K562 (cell line): Measurements from ENCODE around the gene RIOX2. TPM values are rescaled to one million over a fixed set of nuclear protein-coding genes. Genes with fewer than 3 reads are reported as not detected.

Experiments
- ARID4B ChIP-seq: sonication (generic); formaldehyde crosslinking; IDR thresholded peaks from 2 replicates; pipeline ENCODE4 v1.8.0; 2022; ENCODE audit warnings: mild to moderate bottlenecking, missing genetic modification reagents
- CEBPB ChIP-seq: fragments of 450-650 bp; IDR thresholded peaks from 2 replicates; pipeline ENCODE4 v1.6.1; 2016; ENCODE audit warnings: missing genetic modification characterization, missing compliant biosample characterization
- CHD1 ChIP-seq: fragments of 200-600 bp; sonication (generic); IDR thresholded peaks from one replicate; pipeline ENCODE4 v1.6.1; 2012; ENCODE audit warnings: mild to moderate bottlenecking, moderate library complexity, low read length, inconsistent platforms
- FOS ChIP-seq: IDR thresholded peaks from 3 replicates; pipeline ENCODE4 v1.6.1; 2011; ENCODE audit not compliant: insufficient read length; ENCODE audit errors: extremely low read depth
- IRF1 ChIP-seq: sonication (generic); formaldehyde crosslinking; IDR thresholded peaks from 2 replicates; pipeline ENCODE4 v1.8.0; 2022; ENCODE audit warnings: missing genetic modification reagents, mild to moderate bottlenecking, borderline replicate concordance
- KLF13 ChIP-seq: fragments of 450-650 bp; IDR thresholded peaks from 2 replicates; pipeline ENCODE4 v1.6.1; 2016; ENCODE audit warnings: missing genetic modification characterization, low read depth, mild to moderate bottlenecking, missing compliant biosample characterization, moderate library complexity, borderline replicate concordance
- LEF1 ChIP-seq: fragments of 450-650 bp; IDR thresholded peaks from 2 replicates; pipeline ENCODE4 v1.6.1; 2016; ENCODE audit warnings: mild to moderate bottlenecking
- MBD1 ChIP-seq: fragments of 250-450 bp; sonication (Bioruptor Pico); IDR thresholded peaks from 2 replicates; pipeline ENCODE4 v1.8.0; 2022; ENCODE audit warnings: inconsistent platforms
- NFIX ChIP-seq: fragments of 250-450 bp; sonication (Bioruptor Pico); IDR thresholded peaks from 2 replicates; pipeline ENCODE4 v1.4.0; 2020; ENCODE audit warnings: low read depth, mild to moderate bottlenecking, moderate library complexity
- PHB ChIP-seq: fragments of 250-450 bp; sonication (Bioruptor Pico); IDR thresholded peaks from 2 replicates; pipeline ENCODE4 v1.5.0; 2021
- PHF8 ChIP-seq: fragments of 200-600 bp; sonication (generic); IDR thresholded peaks from 2 replicates; pipeline ENCODE4 v1.6.1; 2012; ENCODE audit warnings: mixed run types, mild to moderate bottlenecking, inconsistent platforms, low read length, moderate library complexity, borderline replicate concordance
- RB1 ChIP-seq: fragments of 450-650 bp; IDR thresholded peaks from 2 replicates; pipeline ENCODE4 v1.6.1; 2017; ENCODE audit warnings: low read depth, mild to moderate bottlenecking
- RHOXF2B ChIP-seq: fragments of 250-450 bp; sonication (Bioruptor Pico); conservative IDR thresholded peaks from 2 replicates; pipeline ENCODE4 v1.5.1; 2021
- SNIP1 ChIP-seq: fragments of 450-650 bp; IDR thresholded peaks from 2 replicates; pipeline ENCODE4 v1.7.1; 2017; ENCODE audit warnings: low read depth, mild to moderate bottlenecking
- TGIF2 ChIP-seq: sonication (generic); formaldehyde crosslinking; IDR thresholded peaks from 2 replicates; pipeline ENCODE4 v1.8.1; 2022; ENCODE audit warnings: mild to moderate bottlenecking, missing genetic modification reagents, moderate library complexity
- ZBTB43 ChIP-seq: sonication (generic); formaldehyde crosslinking; IDR thresholded peaks from 2 replicates; pipeline ENCODE4 v1.8.0; 2023; ENCODE audit warnings: mild to moderate bottlenecking, missing genetic modification reagents
- ZNF655 ChIP-seq: fragments of 250-450 bp; sonication (Bioruptor Pico); IDR thresholded peaks from 2 replicates; pipeline ENCODE4 v1.5.0; 2021
- polyA plus RNA-seq, 8 experiments: library from polyadenylated mRNA; depleted of rRNA in 4 of 8; stranded (reverse) in 5 of 8; unstranded in 3 of 8; fragments of >200 nt; fragmentation: Nextera tagmentation in 2 of 8; fragmentation: Illumina TruSeq in 1 of 8; extraction: Ambion mirVana in 2 of 8; extraction: Trizol in 1 of 8; gene quantifications; 2 replicates each; pipeline versions ENCODE4 v1.2.1 to v1.2.3, GENCODE V29; 2011 to 2014; ENCODE audit warnings: inconsistent platforms in 1 of 8, missing spikeins in 1 of 8
- total RNA-seq, 7 experiments: library from RNA; depleted of rRNA in 6 of 7; stranded (reverse); fragments of >200 nt in 6 of 7; fragmentation: Illumina TruSeq in 2 of 7; extraction: Trizol in 2 of 7; gene quantifications; 2 replicates each; pipeline versions ENCODE4 v1.2.1 to v1.2.3, GENCODE V29; 2011 to 2021; ENCODE audit warnings: low replicate concordance in 1 of 7

Gene RIOX2
- total and polyA plus RNA-seq, 9 of the 15 experiments (the other 6 are each of a cell fraction or from before 2014, with no cell fraction given), result 22.2 to 56.0 (median 32.6) TPM

- TF ChIP-seq ARID4B (CRISPR knock-in tag) (peak; percentile 69; the same call in 1 of the 2 replicates), IRF1 (CRISPR knock-in tag) (no peak), PHF8 (peak; percentile 75; the same call in 1 of the 2 replicates), ZBTB43 (CRISPR knock-in tag) (no peak), LEF1 (no peak), PHB (CRISPR knock-in tag) (no peak), NFIX (CRISPR knock-in tag) (no peak), MBD1 (no peak), SNIP1 (no peak), KLF13 (tag) (no peak), FOS (no peak), RHOXF2B (CRISPR knock-in tag) (no peak), ZNF655 (CRISPR knock-in tag) (no peak), TGIF2 (CRISPR knock-in tag) (no peak), RB1 (no peak), CEBPB (tag) (peak; percentile 11; the same call in 1 of the 2 replicates), CHD1 (no peak)
Measured at GRCh38 chr3:97971679-97972567, at the start of gene RIOX2 (continued).
